ENCODE results near the gene CD24.
"Not testable (repeated sequence)": the region's sequence is repeated elsewhere in the genome, so short reads cannot be mapped to it uniquely, and the experiment has no call there.

CD24 gene

DNA sequence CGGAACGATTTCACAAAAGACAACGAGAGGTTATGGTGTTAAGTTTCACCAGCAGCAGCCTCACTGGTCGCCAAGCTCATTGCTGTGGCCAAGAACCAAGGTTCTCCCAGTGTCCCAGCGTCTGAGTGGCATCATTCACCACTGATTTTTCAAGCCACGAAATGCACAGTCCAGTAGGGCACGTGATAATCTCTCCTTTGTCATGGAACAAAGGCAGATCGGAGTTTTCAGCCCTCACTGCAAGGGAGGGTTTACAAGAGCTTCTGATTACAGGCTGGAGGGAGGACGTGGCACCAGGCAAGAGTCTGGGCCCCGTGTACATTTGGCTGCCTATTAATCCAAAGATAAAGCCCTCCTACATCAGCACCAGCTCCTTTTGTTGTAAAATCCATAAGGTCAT, 2.0 kb downstream of the CD24 start:
- in situ Hi-C loops (cut with MboI; ENCODE audit: low sequenced_read_pairs), result no loop called here

DNA sequence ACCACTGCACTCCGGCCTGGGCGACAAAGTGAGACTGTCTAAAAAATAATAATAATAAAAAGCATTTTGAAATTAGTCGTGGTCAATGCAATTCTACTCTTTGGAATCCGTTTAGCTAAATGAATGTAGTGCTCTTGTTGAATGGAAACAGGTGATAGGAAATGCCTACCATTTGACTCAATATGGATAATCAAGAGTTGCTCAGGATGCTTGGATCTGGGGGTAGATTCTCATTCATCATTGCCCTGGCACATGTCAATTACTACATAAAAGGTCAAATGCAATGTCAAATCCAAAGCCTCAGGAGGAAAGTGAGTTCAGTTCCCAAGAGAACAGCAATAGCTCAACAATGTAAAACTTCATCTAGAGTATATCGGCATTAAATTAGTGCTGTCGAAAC, 3.8 kb downstream of the CD24 start:
- in situ Hi-C loops (cut with MboI; ENCODE audit: low sequenced_read_pairs), result not testable (repeated sequence)

DNA sequence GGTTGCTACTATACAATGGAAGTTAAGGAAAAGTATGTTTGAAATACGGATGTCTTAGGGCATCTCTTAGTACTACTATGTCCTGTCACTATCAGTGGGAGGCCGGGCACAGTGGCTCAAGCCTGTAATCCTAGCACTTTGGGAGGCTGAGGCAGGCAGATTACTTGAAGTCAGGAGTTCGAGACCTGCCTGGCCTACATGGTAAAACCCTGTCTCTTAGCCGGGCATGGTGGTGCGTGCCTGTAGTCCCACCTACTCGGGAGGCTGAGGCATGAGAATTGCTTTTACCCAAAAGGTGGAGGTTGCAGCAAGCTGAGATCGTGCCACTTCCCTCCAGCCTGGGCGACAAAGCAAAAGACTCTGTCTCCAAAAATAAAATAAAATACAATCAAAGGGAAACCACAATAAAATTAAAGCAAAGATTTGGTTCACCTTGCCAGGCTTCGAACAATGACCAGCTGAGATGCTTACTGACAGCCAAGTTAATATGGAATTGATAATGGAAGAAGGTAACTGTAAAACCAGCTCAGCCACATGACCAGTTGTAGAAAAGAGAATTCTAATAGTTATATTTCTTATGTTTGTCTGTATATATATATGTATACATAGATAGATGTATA, 6.5 kb downstream of the CD24 start:
- in situ Hi-C loops (cut with MboI; ENCODE audit: low sequenced_read_pairs), result loop anchor here (10.0 kb wide), 1 partner anchor 623 kb away; no protein-coding TSS in a partner anchor

DNA sequence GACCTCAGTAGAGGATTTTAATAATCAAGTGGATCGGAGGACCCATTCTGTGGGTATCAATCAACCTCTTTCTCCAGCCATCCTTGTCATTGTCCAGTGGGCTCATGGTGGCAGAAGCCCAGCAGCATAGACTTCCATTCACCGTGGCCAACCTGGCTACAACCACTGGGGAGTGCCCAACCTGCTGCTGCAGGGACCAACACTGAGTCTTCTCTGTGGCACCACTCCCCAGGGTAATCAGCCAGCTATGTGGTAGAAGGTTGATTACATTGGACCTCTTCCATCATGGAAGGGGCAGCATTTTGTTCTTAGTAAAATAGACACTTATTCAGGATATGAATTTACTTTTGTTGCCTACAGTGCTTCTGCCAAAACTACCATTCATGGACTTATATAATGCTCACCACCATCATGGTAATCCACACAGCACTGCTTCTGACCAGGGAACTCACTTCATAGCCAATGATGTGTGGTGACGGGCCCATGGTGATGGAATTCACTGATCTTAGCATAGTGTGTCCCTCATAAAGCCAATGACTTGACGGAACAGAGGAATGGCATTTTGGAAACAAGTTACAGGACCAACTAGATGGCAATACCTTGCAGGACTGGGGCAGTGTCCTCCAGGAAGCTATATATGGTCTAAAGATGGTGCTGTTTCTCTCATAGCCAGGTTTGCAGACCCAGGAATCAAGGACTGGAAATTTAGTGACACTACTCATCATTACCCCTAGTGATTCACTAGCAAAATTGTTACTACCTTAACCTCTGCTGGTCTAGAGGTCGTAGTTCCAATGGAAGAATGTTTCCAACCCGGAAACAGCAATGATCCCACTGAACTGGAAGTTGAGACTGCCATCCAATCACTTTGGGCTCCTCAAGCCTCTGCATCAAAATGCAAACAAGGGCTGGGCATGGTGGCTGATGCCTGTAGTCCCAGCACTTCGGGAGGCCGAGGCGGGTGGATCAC, 7.6 kb downstream of the CD24 start:
- in situ Hi-C loops (cut with MboI; ENCODE audit: low sequenced_read_pairs), result loop anchor here (10.0 kb wide), 1 partner anchor 622 kb away; no protein-coding TSS in a partner anchor

DNA sequence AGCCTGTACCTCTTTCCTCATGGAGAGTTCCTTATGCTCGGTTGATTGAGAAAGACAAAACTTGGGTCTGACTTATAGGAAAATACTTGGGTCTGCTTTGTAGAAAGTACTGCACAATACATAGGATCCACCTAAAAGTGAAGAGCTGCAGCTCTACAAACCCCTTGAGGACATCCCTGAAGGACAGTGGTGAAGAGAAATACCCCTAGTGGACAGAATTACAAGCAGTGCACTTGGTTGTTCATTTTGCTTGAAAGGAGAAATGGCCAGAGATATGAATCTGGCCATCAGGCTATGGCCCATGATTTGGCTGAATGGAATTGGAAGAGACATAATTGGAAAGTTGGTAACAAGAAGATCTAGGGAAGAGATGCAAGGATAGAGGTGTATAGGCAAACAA, 8.3 kb downstream of the CD24 start:
- in situ Hi-C loops (cut with MboI; ENCODE audit: low sequenced_read_pairs), result loop anchor here (10.0 kb wide), 1 partner anchor 621 kb away; no protein-coding TSS in a partner anchor

DNA sequence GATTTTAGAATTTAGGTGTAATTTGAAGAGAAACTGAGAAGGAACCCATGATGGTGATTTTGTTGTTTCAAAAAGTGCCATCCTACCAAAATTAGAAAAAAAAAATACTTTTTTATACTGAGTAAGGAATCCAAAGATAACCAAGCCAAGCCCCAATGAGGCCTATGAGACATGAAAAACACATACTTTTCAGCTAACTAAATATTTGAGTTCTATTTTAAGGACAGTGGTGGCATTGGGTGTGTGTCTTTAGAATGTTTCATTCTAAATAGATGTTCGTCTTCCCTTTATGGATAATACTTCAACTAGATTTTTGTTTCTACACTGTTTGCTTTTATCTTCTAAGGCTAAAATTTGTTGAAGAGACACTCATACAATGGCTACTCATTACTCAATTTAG, 9.6 kb downstream of the CD24 start:
- in situ Hi-C loops (cut with MboI; ENCODE audit: low sequenced_read_pairs), result loop anchor here (10.0 kb wide), 1 partner anchor 620 kb away; no protein-coding TSS in a partner anchor

DNA sequence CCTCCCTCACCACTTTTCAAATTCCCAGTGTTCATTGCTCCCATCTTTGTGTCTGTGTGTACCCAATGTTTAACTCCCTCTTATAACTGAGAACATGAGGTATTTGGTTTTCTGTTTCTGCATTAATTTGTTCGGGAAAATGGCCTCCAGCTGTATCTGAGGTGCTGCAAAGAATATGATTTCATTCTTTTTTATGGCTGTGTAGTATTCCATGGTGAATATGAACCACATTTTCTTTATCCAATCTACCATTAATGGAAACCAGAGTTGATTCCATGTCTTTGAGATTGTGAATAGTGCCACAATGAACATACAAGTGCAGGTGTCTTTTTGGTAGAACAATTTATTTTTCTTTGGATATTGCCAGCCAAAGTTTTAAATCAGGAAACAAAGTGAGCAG, 10.4 kb downstream of the CD24 start:
- in situ Hi-C loops (cut with MboI; ENCODE audit: low sequenced_read_pairs), result loop anchor here (10.0 kb wide), 1 partner anchor 619 kb away; no protein-coding TSS in a partner anchor

DNA sequence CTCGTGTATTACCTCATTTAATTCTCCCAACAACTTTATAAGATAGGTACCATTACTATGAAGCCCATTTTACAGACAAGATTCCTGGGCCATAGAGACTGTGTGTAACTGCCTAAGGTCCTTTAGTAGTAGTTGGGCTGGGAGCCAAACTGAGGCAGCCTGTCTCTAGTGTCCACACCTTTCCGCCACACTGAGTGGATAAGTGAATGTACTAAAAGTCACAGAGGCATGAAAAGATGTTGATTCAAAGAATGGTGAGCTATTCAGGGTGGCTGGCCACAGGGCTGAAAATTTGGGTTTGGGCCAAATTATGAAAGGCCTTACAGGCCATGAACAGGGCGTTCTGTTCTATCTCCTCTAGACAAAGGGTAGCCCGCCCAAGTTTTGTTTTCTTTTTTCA, 11.0 kb downstream of the CD24 start:
- in situ Hi-C loops (cut with MboI; ENCODE audit: low sequenced_read_pairs), result loop anchor here (10.0 kb wide), 1 partner anchor 619 kb away; no protein-coding TSS in a partner anchor

DNA sequence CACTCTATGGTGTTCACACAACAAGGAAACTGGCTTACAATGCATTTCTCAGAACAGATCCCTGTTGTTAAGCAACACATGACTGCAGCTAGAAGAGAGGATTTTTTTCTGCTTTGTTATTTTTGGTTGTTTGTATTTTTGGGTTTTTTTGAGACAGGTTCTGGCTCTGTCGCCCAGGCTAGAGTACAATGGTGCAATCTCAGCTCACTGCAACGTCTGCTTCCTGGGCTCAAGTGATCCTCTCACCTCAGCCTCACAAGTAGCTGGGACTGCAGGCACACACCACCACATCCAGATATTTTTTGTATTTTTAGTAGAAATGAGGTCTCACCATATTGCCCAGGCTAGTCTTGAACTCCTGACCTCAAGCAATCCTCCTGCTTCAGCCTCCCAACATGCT, 12.7 kb downstream of the CD24 start:
- in situ Hi-C loops (cut with MboI; ENCODE audit: low sequenced_read_pairs), result loop anchor here (10.0 kb wide), 1 partner anchor 617 kb away; no protein-coding TSS in a partner anchor

DNA sequence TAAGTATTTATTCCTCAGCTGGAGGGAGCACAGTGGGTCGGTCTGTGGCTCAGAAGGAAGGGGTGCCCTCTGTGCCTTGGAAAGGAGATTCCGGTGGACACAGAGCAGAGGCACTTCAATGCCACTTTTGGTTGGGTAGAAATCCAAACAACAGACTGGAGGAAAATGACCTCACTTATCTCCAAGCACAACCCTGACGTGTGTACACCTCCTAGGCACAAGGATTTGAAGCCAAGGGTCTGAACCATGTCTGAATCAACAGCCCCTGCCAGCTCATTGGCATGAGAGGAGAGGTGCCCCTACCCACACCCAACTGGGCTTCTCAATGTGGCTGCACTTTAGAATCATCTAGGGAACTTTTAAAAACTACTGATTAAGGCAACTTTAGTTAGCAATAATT, 13.4 kb downstream of the CD24 start:
- in situ Hi-C loops (cut with MboI; ENCODE audit: low sequenced_read_pairs), result loop anchor here (10.0 kb wide), 1 partner anchor 616 kb away; no protein-coding TSS in a partner anchor

DNA sequence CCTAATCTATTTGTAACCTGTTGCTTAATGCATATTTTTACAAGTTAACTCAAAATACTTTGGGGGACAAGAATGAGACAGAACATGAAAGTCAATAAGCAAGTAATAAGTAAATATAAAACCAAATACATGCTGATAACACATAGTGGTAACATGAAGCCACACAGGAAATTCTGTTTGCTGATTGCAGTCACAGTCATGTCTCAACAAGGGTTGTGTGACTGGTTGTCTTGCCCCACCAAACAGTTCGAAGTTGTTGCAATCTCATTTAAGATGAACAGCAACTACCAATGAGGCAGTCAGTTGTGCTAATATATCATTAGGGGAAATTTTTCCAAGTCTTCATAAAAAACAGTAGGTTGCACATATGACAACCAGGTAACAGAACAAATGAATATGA, 14.5 kb downstream of the CD24 start:
- in situ Hi-C loops (cut with MboI; ENCODE audit: low sequenced_read_pairs), result loop anchor here (10.0 kb wide), 1 partner anchor 615 kb away; no protein-coding TSS in a partner anchor

DNA sequence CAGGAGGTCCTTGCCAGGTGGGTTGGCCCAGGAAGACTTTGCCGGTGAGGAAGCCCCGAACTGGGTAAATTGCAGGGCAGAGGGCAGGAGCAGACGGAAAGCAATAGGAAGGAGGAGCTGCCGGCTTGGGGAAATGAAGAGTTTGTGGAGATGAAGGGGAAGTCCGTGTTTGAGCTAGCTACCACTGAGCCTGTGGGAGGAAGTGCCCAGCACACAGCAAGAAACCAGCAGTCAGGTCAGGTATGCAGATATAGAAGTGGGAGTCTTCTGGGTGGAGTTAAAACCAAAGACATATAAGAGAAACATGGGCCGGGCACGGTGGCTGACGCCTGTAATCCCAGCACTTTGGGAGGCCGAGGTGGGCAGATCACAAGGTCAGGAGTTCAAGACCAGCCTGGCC, 34.7 kb downstream of the CD24 start:
- in situ Hi-C loops (cut with MboI; ENCODE audit: low sequenced_read_pairs), result no loop called here

DNA sequence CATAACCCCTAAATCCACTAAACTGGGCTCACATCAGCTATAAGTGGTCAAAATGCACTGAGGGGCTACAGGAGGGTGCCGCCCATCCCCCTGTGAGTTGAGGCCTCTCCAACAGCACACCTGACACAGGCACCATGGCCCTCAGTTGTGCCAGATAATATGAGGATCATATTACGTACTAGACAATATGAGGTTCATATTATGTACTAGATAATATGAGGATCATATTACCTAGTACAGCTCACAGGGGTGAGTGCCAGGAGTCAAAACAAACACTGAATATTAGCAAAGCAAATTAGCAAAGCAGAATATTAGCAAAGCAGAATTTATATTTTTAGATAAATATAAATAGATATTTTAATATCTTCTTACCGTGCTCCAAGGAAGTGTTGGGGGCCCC, 35.3 kb downstream of the CD24 start:
- in situ Hi-C loops (cut with MboI; ENCODE audit: low sequenced_read_pairs), result no loop called here

DNA sequence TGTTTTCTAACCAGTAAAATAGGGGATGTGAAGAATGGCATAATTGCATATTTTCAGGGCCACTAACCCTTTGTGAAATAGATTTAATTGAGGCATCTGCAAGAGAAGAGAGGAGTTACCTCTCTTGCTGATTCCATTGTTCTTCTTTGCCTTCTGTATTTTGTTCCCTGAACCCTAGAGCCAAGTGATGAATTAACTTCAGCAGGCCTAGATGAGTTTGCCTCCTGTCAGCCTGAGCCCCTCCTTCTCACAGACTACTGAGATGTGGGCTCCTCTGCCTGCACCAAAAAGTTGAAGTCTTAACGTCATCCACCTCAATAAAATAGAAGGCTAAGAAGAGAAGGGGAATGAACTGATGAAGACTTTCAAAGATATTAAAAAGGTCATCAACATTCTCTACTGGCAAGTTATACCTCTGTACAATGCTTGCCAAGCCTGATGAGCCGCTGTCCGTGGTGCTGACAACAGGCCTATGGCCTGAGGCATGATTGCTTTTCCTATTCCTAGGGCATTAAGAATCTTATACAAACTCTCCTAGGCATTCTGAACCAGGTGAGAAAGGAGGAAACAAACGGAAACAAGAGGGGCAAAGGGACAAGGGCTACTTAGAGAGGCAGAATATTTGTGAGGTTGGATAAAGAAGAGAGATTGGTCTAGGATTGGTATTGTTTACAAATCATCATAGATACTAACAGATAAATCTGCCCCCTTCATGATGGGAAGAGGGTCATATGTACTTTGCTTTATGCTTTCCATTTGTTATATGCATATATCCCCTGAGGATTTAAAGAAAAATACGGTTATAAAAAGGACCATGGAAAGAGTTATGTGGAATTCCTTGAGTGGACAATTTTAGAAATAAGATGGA, 46.8 kb downstream of the CD24 start:
- in situ Hi-C loops (cut with MboI; ENCODE audit: low sequenced_read_pairs), result no loop called here

DNA sequence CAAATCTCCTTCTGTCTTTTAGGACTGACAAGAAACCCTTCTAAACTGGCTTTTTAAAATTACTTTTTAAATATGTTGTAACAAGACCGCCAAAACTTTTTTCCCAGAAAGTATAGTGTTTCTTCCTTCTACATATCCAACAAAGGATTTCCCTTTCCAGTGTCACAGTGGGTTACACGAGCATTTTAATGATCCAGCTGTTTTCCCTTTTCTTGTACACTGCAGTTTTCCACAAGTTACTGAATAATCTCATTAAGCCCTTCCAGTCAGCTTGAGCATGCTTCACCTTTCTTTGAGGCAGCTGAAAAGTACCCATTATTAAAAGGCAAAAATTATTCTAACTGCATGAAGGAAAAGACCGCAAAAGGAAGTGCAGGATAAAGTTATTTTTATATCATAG, 48.6 kb downstream of the CD24 start:
- in situ Hi-C loops (cut with MboI; ENCODE audit: low sequenced_read_pairs), result no loop called here

DNA sequence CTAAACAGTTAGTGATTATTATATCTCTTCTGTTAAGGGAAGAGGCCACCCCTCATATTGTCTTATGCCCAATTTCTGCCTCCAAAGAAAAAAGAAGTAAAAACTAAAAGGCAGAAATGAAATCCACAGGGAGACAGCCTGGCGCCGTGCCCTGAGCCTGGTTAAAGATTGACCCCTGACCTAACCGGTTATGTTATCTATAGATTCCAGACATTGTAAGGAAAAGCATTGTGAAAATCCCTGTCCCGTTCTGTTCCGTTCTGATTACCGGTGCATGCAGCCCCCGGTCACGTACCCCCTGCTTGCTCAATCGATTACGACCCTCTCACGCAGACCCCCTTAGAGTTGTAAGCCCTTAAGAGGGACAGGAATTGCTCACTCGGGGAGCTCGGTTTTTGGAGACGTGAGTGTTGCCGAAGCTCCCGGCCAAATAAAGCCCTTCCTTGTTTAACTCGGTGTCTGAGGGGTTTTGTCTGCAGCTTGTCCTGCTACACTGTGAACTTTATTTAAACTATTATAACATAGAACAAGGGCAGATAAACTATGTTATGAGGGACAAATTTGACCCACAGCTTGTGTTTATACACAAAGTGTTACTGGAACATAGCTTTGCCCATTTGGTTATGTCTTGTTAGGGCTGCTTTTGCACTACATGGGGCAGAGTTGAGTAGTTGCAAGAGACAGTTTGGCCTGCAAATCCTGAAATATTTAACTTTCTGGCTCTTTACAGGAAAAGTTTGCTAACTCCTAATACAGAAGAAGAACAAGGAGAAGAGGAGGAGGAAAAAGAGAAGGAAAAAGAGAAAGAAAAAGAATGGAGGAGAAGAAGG, 49.6 kb downstream of the CD24 start:
- in situ Hi-C loops (cut with MboI; ENCODE audit: low sequenced_read_pairs), result no loop called here

DNA sequence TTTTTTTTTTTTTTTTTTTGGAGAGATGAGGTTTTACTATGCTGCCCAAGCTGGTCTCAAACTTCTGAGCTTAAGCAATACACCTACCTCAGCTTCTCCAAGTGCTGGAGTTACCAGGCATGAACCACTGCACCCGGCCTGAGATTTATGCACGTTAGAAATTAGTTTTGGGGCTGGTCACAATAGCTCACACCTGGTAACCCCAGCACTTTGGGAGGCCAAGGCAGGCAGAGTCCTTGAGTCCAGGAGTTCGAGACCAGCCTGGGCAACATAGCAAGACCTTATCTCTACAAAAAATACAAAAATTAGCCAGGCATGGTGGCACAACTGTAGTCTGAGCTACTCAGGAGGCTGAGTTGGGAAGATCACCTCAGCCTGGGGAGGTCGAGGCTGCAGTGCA, 51.9 kb downstream of the CD24 start:
- in situ Hi-C loops (cut with MboI; ENCODE audit: low sequenced_read_pairs), result no loop called here
